ENCODE results near the gene RAC3. TPM values are rescaled to one million over a fixed set of nuclear protein-coding genes. Genes with fewer than 3 reads are reported as not detected.

Gene RAC3
- total RNA-seq, 1 donor from 2014 or later: 6.7 TPM

- intact Hi-C loops (cut with micrococcal nuclease): loop anchor here (1.0 to 10.0 kb wide), 9 partner anchors 14 to 548 kb away; partner anchors contain the start of genes DUS1L, FASN, GPS1 and LRRC45
Observed at GRCh38 chr17:82037092-82037888, 5.8 kb downstream of the RAC3 start, which contains the start of gene DCXR. Gene DCXR, minus strand, starts transcription at chr17:82037697. Its CDS starts 15 bp downstream, at chr17:82037682.

- intact Hi-C loops (cut with micrococcal nuclease): loop anchor here (1.0 to 10.0 kb wide), 9 partner anchors 13 to 547 kb away; partner anchors contain the start of genes DUS1L, FASN, GPS1 and LRRC45
Observed at GRCh38 chr17:82037889-82038195, 6.4 kb downstream of the RAC3 start.

- intact Hi-C loops (cut with micrococcal nuclease): loop anchor here (5.0 to 10.0 kb wide), 2 partner anchors 168 to 546 kb away; no protein-coding TSS in a partner anchor
Observed at GRCh38 chr17:82038796-82039409, 7.4 kb downstream of the RAC3 start.

GRCh38 chr17:82039695-82040299 is 8.3 kb downstream of the RAC3 start:
- intact Hi-C loops (cut with micrococcal nuclease): loop anchor here (5.0 to 10.0 kb wide), 2 partner anchors 168 to 545 kb away; no protein-coding TSS in a partner anchor

GRCh38 chr17:82041144-82041814 is 9.8 kb downstream of the RAC3 start:
- intact Hi-C loops (cut with micrococcal nuclease): no loop called here

- intact Hi-C loops (cut with micrococcal nuclease): no loop called here
Observed at GRCh38 chr17:82042649-82043048, 11.2 kb downstream of the RAC3 start.

- intact Hi-C loops (cut with micrococcal nuclease): no loop called here
Observed at GRCh38 chr17:82043507-82043906, 12.0 kb downstream of the RAC3 start.

- intact Hi-C loops (cut with micrococcal nuclease): no loop called here
Observed at GRCh38 chr17:82045936-82046484, 14.5 kb downstream of the RAC3 start.

GRCh38 chr17:82046903-82047302 is 15.4 kb downstream of the RAC3 start:
- intact Hi-C loops (cut with micrococcal nuclease): no loop called here

GRCh38 chr17:82047379-82047778 is 15.9 kb downstream of the RAC3 start:
- intact Hi-C loops (cut with micrococcal nuclease): no loop called here

GRCh38 chr17:82047914-82048570 is 16.6 kb downstream of the RAC3 start:
- intact Hi-C loops (cut with micrococcal nuclease): no loop called here

- intact Hi-C loops (cut with micrococcal nuclease): no loop called here
Observed at GRCh38 chr17:82048571-82048971, 17.1 kb downstream of the RAC3 start.

GRCh38 chr17:82049106-82049505 is 17.6 kb downstream of the RAC3 start:
- intact Hi-C loops (cut with micrococcal nuclease): no loop called here

- intact Hi-C loops (cut with micrococcal nuclease): no loop called here
Observed at GRCh38 chr17:82049521-82049971, 18.1 kb downstream of the RAC3 start.

- intact Hi-C loops (cut with micrococcal nuclease): loop anchor here (5.0 kb wide), 1 partner anchor 47 kb away; the partner anchor contains the start of gene FASN
Observed at GRCh38 chr17:82050152-82050760, 18.8 kb downstream of the RAC3 start.

GRCh38 chr17:82050761-82051641 is 19.5 kb downstream of the RAC3 start:
- intact Hi-C loops (cut with micrococcal nuclease): loop anchor here (1.0 to 5.0 kb wide), 4 partner anchors 14 to 46 kb away; partner anchors contain the start of genes DCXR, DUS1L, FASN and LRRC45

- intact Hi-C loops (cut with micrococcal nuclease): loop anchor here (1.0 to 5.0 kb wide), 4 partner anchors 13 to 45 kb away; partner anchors contain the start of genes DCXR, DUS1L, FASN and LRRC45
Observed at GRCh38 chr17:82051776-82052637, 20.5 kb downstream of the RAC3 start, which contains the start of the genes GPS1 and RFNG. Gene GPS1, plus strand, starts transcription at chr17:82051898. Its CDS starts 34 bp downstream, at chr17:82051932. Gene RFNG, minus strand, starts transcription at chr17:82051811. Its CDS starts 45 bp downstream, at chr17:82051766.
